ENCODE measurements around the gene NTN5. TPM values are rescaled to one million over a fixed set of nuclear protein-coding genes. Genes with fewer than 3 reads are reported as not detected.

The NTN5 gene
- total RNA-seq, 1 donor from 2014 or later = 0.11 TPM

GRCh38 chr19:48656840-48657474 lies 15.9 kb downstream of the NTN5 start:
- no peak for DNase-seq
- intact Hi-C loops (cut with micrococcal nuclease) = no loop called here
- no peak overlapping the region for H3K27ac ChIP-seq (replicated peaks)

GRCh38 chr19:48654299-48655059 lies 18.3 kb downstream of the NTN5 start:
- Histone ChIP-seq H3K27ac (replicated peaks) (no peak overlapping the region), H3K36me3 (no peaks in the 10 kb centered on the region), H3K27me3 (ENCODE audit: low read depth) (no peaks in the 10 kb centered on the region), H3K9me3 (replicated peaks) (no peaks in the 10 kb centered on the region), H3K4me3 (no peak overlapping the region), H3K4me1 (no peaks in the 10 kb centered on the region)
- no peak for TF ChIP-seq CTCF (IDR thresholded peaks at IDR 0.05; ENCODE audit: borderline replicate concordance)
- intact Hi-C loops (cut with micrococcal nuclease) = no loop called here
- DNase-seq = no peak

More at GRCh38 chr19:48656840-48657474, 15.9 kb downstream of the NTN5 start:
- Histone ChIP-seq H3K4me1 (peaks cover 13% of the 10 kb centered on the region), H3K36me3 (no peaks in the 10 kb centered on the region), H3K4me3 (no peak overlapping the region), H3K27me3 (ENCODE audit: low read depth) (no peaks in the 10 kb centered on the region), H3K9me3 (replicated peaks) (no peaks in the 10 kb centered on the region)
- no peak for TF ChIP-seq CTCF (IDR thresholded peaks at IDR 0.05; ENCODE audit: borderline replicate concordance)

GRCh38 chr19:48651683-48652048 lies 21.2 kb downstream of the NTN5 start:
- H3K4me3 ChIP-seq = no peak overlapping the region
- no peaks in the 10 kb centered on the region for H3K36me3 ChIP-seq
- no peaks in the 10 kb centered on the region for H3K27me3 ChIP-seq (ENCODE audit: low read depth)
- no peaks in the 10 kb centered on the region for H3K9me3 ChIP-seq (replicated peaks)
- intact Hi-C loops (cut with micrococcal nuclease) = no loop called here
- TF ChIP-seq CTCF (IDR thresholded peaks at IDR 0.05; ENCODE audit: borderline replicate concordance) = no peak
- H3K27ac ChIP-seq (replicated peaks) = no peak overlapping the region
- no peaks in the 10 kb centered on the region for H3K4me1 ChIP-seq
- no peak for DNase-seq

- no peaks in the 10 kb centered on the region for H3K9me3 ChIP-seq (replicated peaks)
- H3K27me3 ChIP-seq (ENCODE audit: low read depth) = no peaks in the 10 kb centered on the region
- H3K27ac ChIP-seq (replicated peaks) = no peak overlapping the region
- intact Hi-C loops (cut with micrococcal nuclease) = no loop called here
- DNase-seq = no peak
- H3K4me1 ChIP-seq = peaks cover 4% of the 10 kb centered on the region
- H3K36me3 ChIP-seq = no peaks in the 10 kb centered on the region
- TF ChIP-seq CTCF (IDR thresholded peaks at IDR 0.05; ENCODE audit: borderline replicate concordance) = no peak
- no peak overlapping the region for H3K4me3 ChIP-seq
Measured at GRCh38 chr19:48650974-48651682, 21.7 kb downstream of the NTN5 start.

GRCh38 chr19:48648134-48648533 lies 24.7 kb downstream of the NTN5 start:
- DNase-seq = no peak
- Histone ChIP-seq H3K36me3 (no peaks in the 10 kb centered on the region), H3K4me1 (peaks cover 24% of the 10 kb centered on the region), H3K9me3 (replicated peaks) (no peaks in the 10 kb centered on the region), H3K4me3 (no peak overlapping the region), H3K27ac (replicated peaks) (no peak overlapping the region), H3K27me3 (ENCODE audit: low read depth) (no peaks in the 10 kb centered on the region)
- intact Hi-C loops (cut with micrococcal nuclease) = loop anchor here (5.0 to 10.0 kb wide), 2 partner anchors 97 to 139 kb away; partner anchors contain the start of genes IZUMO1 and RASIP1
- TF ChIP-seq CTCF (IDR thresholded peaks at IDR 0.05; ENCODE audit: borderline replicate concordance) = no peak

Measured in left ventricle myocardium inferior (tissue), 1 donor.